ENCODE data around the gene TRIM26.
"Not testable (repeated sequence)": the region's sequence is repeated elsewhere in the genome, so short reads cannot be mapped to it uniquely, and the experiment has no call there.

TRIM26 gene

GRCh38 chr6:30169658-30170614, 43.3 kb downstream of the TRIM26 start:
- H3K9me3 ChIP-seq (ENCODE audit: insufficient read depth, low read length), result no peaks in the 10 kb centered on the region
- peak; percentile 33 for DNase-seq (ENCODE audit: low read depth, low spot score)
- TF ChIP-seq YY1 (IDR thresholded peaks at IDR 0.05; ENCODE audit: insufficient read depth, insufficient read length), result no peak
- TF ChIP-seq ZNF274 (IDR thresholded peaks at IDR 0.05; ENCODE audit: low read depth, low read length), result no peak
- no peak for TF ChIP-seq SUZ12 (IDR thresholded peaks at IDR 0.05; ENCODE audit: extremely low read depth, insufficient read depth, insufficient read length)
- no peaks in the 10 kb centered on the region for H3K27me3 ChIP-seq (ENCODE audit: insufficient read depth, insufficient read length)
- no peak overlapping the region for H3K4me3 ChIP-seq (ENCODE audit: insufficient read length, low read depth)
- no peaks in the 10 kb centered on the region for H3K4me1 ChIP-seq (ENCODE audit: insufficient read depth, insufficient read length)
- H3K9ac ChIP-seq (ENCODE audit: insufficient read length, low read depth), result no peak overlapping the region
- H3K36me3 ChIP-seq (ENCODE audit: insufficient read depth, insufficient read length, low read length), result no peaks in the 10 kb centered on the region

DNA sequence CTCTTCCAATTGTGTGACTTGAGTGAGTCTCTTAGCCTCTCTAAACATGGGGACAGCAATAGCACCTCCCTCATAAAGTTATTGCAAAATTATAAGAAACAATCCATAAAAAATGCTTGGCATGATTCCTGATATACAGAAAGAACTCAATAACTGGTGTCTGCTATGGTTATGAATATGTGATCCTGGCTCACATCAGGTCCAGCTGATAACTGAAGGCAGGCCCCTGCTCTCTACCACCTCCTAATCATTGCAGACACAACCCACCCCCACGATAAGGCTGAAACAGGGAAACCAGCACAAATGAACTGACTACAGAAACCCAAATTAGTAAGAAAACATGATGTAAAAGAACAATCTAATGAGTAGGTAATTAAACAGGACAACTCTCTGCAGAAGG, 44.5 kb downstream of the TRIM26 start:
- H3K4me3 ChIP-seq (ENCODE audit: insufficient read length, low read depth), result no peak overlapping the region
- no peaks in the 10 kb centered on the region for H3K4me1 ChIP-seq (ENCODE audit: insufficient read depth, insufficient read length)
- H3K9ac ChIP-seq (ENCODE audit: insufficient read length, low read depth), result no peak overlapping the region
- no peaks in the 10 kb centered on the region for H3K9me3 ChIP-seq (ENCODE audit: insufficient read depth, low read length)
- TF ChIP-seq YY1 (IDR thresholded peaks at IDR 0.05; ENCODE audit: insufficient read depth, insufficient read length) (no peak), ZNF274 (IDR thresholded peaks at IDR 0.05; ENCODE audit: low read depth, low read length) (no peak), SUZ12 (IDR thresholded peaks at IDR 0.05; ENCODE audit: extremely low read depth, insufficient read depth, insufficient read length) (no peak)
- DNase-seq (ENCODE audit: low read depth, low spot score), result no peak
- H3K36me3 ChIP-seq (ENCODE audit: insufficient read depth, insufficient read length, low read length), result no peaks in the 10 kb centered on the region
- no peaks in the 10 kb centered on the region for H3K27me3 ChIP-seq (ENCODE audit: insufficient read depth, insufficient read length)

GRCh38 chr6:30167101-30167500, 46.1 kb downstream of the TRIM26 start:
- H3K36me3 ChIP-seq (ENCODE audit: insufficient read depth, insufficient read length, low read length), result no peaks in the 10 kb centered on the region
- no peaks in the 10 kb centered on the region for H3K9me3 ChIP-seq (ENCODE audit: insufficient read depth, low read length)
- H3K4me1 ChIP-seq (ENCODE audit: insufficient read depth, insufficient read length), result peaks cover 5% of the 10 kb centered on the region
- DNase-seq (ENCODE audit: low read depth, low spot score), result no peak
- TF ChIP-seq SUZ12 (IDR thresholded peaks at IDR 0.05; ENCODE audit: extremely low read depth, insufficient read depth, insufficient read length), result no peak
- TF ChIP-seq ZNF274 (IDR thresholded peaks at IDR 0.05; ENCODE audit: low read depth, low read length), result no peak
- no peak for TF ChIP-seq YY1 (IDR thresholded peaks at IDR 0.05; ENCODE audit: insufficient read depth, insufficient read length)
- no peak overlapping the region for H3K4me3 ChIP-seq (ENCODE audit: insufficient read length, low read depth)
- no peak overlapping the region for H3K9ac ChIP-seq (ENCODE audit: insufficient read length, low read depth)
- no peaks in the 10 kb centered on the region for H3K27me3 ChIP-seq (ENCODE audit: insufficient read depth, insufficient read length)

DNA sequence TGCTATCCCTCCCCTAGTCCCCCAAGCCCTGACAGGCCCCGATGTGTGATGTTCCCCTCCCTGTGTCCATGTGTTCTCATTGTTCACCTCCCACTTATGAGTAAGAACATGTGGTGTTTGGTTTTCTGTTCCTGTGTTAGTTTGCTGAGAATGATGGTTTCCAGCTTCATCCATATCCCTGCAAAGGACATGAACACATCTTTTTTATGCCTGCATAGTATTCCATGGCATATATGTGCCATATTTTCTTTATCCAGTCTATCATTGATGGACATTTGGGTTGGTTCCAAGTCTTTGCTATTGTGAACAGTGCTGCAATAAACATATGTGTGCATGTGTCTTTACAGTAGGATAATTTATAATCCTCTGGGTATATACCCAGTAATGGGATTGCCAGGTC, 48.0 kb downstream of the TRIM26 start:
- H3K36me3 ChIP-seq (ENCODE audit: insufficient read depth, insufficient read length, low read length); H3K27me3 ChIP-seq (ENCODE audit: insufficient read depth, insufficient read length): not testable (repeated sequence)

DNA sequence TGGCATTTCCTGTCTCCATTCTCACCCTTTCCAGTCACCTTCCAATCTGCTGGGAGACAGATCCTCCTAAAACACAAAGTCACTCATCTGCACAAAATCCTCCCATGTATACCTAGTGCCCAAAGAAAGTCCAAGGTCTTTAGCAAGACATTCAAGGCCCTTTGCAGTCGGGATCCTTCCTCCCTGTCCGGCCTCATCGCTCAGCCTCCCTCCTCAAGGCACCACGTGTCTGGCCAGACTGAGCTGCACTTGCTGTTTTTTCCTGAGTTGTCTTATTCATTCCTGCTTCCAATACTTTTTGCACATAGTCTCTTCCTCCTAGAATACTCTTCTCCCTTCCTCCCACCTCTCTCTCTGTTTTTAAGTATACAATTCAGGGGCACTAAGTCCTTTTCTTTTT, 48.5 kb downstream of the TRIM26 start:
- Histone ChIP-seq H3K9me3 (ENCODE audit: insufficient read depth, low read length) (no peaks in the 10 kb centered on the region), H3K9ac (ENCODE audit: insufficient read length, low read depth) (no peak overlapping the region), H3K4me1 (ENCODE audit: insufficient read depth, insufficient read length) (peaks cover 5% of the 10 kb centered on the region), H3K27me3 (ENCODE audit: insufficient read depth, insufficient read length) (no peaks in the 10 kb centered on the region), H3K4me3 (ENCODE audit: insufficient read length, low read depth) (no peak overlapping the region), H3K36me3 (ENCODE audit: insufficient read depth, insufficient read length, low read length) (no peaks in the 10 kb centered on the region)
- no peak for TF ChIP-seq ZNF274 (IDR thresholded peaks at IDR 0.05; ENCODE audit: low read depth, low read length)
- no peak for TF ChIP-seq YY1 (IDR thresholded peaks at IDR 0.05; ENCODE audit: insufficient read depth, insufficient read length)
- no peak for TF ChIP-seq SUZ12 (IDR thresholded peaks at IDR 0.05; ENCODE audit: extremely low read depth, insufficient read depth, insufficient read length)
- no peak for DNase-seq (ENCODE audit: low read depth, low spot score)

More for the DNA sequence above, 48.0 kb downstream of the TRIM26 start:
- DNase-seq (ENCODE audit: low read depth, low spot score); H3K4me3 ChIP-seq (ENCODE audit: insufficient read length, low read depth); H3K4me1 ChIP-seq (ENCODE audit: insufficient read depth, insufficient read length); H3K9me3 ChIP-seq (ENCODE audit: insufficient read depth, low read length); H3K9ac ChIP-seq (ENCODE audit: insufficient read length, low read depth): not testable (repeated sequence)

DNA sequence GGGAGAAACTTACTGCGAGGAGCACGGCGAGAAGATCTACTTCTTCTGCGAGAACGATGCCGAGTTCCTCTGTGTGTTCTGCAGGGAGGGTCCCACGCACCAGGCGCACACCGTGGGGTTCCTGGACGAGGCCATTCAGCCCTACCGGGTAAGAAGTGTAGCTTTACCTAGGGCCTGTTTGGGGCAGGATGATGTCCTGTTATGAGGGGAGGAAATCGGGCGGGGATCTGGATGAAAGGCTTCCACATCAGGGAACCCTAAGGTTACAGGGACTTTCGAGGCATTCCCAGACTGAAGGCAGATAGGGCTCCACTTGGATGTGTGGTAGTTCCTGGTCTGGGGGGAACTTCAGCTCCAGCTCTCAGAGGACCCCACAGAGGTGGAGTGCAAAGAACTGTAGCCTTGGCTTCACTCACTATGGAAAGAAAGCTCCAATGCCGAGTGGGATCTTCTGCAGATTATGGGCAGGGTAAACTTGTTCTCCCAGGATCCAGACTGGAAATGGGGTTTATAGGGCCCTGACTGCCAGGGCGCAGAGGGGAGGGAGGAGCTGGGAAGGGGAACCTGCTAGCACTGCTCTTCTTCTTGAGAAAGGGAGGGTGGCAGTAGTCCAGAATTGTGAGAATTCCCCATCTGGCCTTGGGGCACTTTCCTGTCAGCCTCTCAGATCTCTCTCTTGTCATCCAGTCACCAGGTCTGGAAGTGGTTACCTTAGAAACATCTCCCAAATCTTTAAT, 49.1 kb downstream of the TRIM26 start:
- H3K27me3 ChIP-seq (ENCODE audit: insufficient read depth, insufficient read length), result no peaks in the 10 kb centered on the region
- no peaks in the 10 kb centered on the region for H3K9me3 ChIP-seq (ENCODE audit: insufficient read depth, low read length)
- H3K9ac ChIP-seq (ENCODE audit: insufficient read length, low read depth), result no peak overlapping the region
- no peak for DNase-seq (ENCODE audit: low read depth, low spot score)
- H3K36me3 ChIP-seq (ENCODE audit: insufficient read depth, insufficient read length, low read length), result no peaks in the 10 kb centered on the region
- peaks cover 5% of the 10 kb centered on the region for H3K4me1 ChIP-seq (ENCODE audit: insufficient read depth, insufficient read length)
- H3K4me3 ChIP-seq (ENCODE audit: insufficient read length, low read depth), result no peak overlapping the region
- TF ChIP-seq SUZ12 (IDR thresholded peaks at IDR 0.05; ENCODE audit: extremely low read depth, insufficient read depth, insufficient read length), result no peak
- TF ChIP-seq YY1 (IDR thresholded peaks at IDR 0.05; ENCODE audit: insufficient read depth, insufficient read length), result no peak
- TF ChIP-seq ZNF274 (IDR thresholded peaks at IDR 0.05; ENCODE audit: low read depth, low read length), result no peak
